HepG2 (cell line): ENCODE results near the gene SRCAP. TPM values are rescaled to one million over a fixed set of nuclear protein-coding genes. Genes with fewer than 3 reads are reported as not detected.

Source experiments
- CBX5 ChIP-seq: sonication (generic); formaldehyde crosslinking; IDR thresholded peaks from 2 replicates; pipeline ENCODE4 v1.4.0; 2020; ENCODE audit warnings: missing genetic modification reagents, borderline replicate concordance
- CHD2 ChIP-seq: IDR thresholded peaks from 2 replicates; pipeline ENCODE4 v1.6.1; 2011; ENCODE audit warnings: low read depth, low read length, improper control_type of control experiment
- ELF3 ChIP-seq: IDR thresholded peaks from 2 replicates; pipeline ENCODE4 v1.6.1; 2016; ENCODE audit warnings: missing genetic modification reagents, missing compliant biosample characterization
- FOXJ3 ChIP-seq: sonication (generic); formaldehyde crosslinking; IDR thresholded peaks from 2 replicates; pipeline ENCODE4 v1.4.0; 2020; ENCODE audit warnings: missing genetic modification reagents, mild to moderate bottlenecking, borderline replicate concordance
- GLMP ChIP-seq: sonication (generic); formaldehyde crosslinking; IDR thresholded peaks from 2 replicates; pipeline ENCODE4 v1.9.0; 2021; ENCODE audit warnings: missing genetic modification reagents, mild to moderate bottlenecking, borderline replicate concordance
- HBP1 ChIP-seq: IDR thresholded peaks from 2 replicates; pipeline ENCODE4 v1.6.1; 2016; ENCODE audit warnings: low read depth, control low read depth
- HDAC2 ChIP-seq: sonication (generic); formaldehyde crosslinking; IDR thresholded peaks from 2 replicates; pipeline ENCODE4 v1.4.0; 2020; ENCODE audit warnings: missing genetic modification reagents
- IRX3 ChIP-seq: sonication (generic); formaldehyde crosslinking; IDR thresholded peaks from 2 replicates; pipeline ENCODE4 v1.8.1; 2023; ENCODE audit warnings: mild to moderate bottlenecking, low read depth, missing genetic modification reagents, borderline replicate concordance
- NFE2L2 ChIP-seq: fragments of 150-350 bp; IDR thresholded peaks from 2 replicates; pipeline ENCODE4 v1.6.1; 2014; ENCODE audit warnings: low read length
- ONECUT2 ChIP-seq: sonication (generic); formaldehyde crosslinking; IDR thresholded peaks from 2 replicates; pipeline ENCODE4 v1.4.0; 2020; ENCODE audit warnings: missing genetic modification reagents
- PBX3 ChIP-seq: sonication (generic); formaldehyde crosslinking; IDR thresholded peaks from 2 replicates; pipeline ENCODE4 v1.8.1; 2023; ENCODE audit warnings: missing genetic modification reagents, inconsistent platforms, borderline replicate concordance
- POGZ ChIP-seq: sonication (generic); formaldehyde crosslinking; IDR thresholded peaks from 2 replicates; pipeline ENCODE4 v1.4.0; 2020; ENCODE audit warnings: mild to moderate bottlenecking, missing genetic modification reagents
- RBM39 ChIP-seq: fragments of 200-400 bp; formaldehyde crosslinking; IDR thresholded peaks from one replicate; pipeline ENCODE4 v1.6.1; 2018; ENCODE audit warnings: antibody characterized with exemption, mild to moderate bottlenecking, low read depth, low read length; ENCODE audit not compliant: poor library complexity, severe bottlenecking
- THRA ChIP-seq: sonication (generic); formaldehyde crosslinking; IDR thresholded peaks from 2 replicates; pipeline ENCODE4 v1.4.0; 2020; ENCODE audit warnings: missing genetic modification reagents, borderline replicate concordance
- ZFAT ChIP-seq: sonication (generic); formaldehyde crosslinking; conservative IDR thresholded peaks from 2 replicates; pipeline ENCODE4 v1.8.1; 2023; ENCODE audit warnings: missing genetic modification reagents, inconsistent platforms
- ZFY ChIP-seq: sonication (generic); formaldehyde crosslinking; IDR thresholded peaks from 2 replicates; pipeline ENCODE4 v1.4.0; 2020; ENCODE audit warnings: missing genetic modification reagents
- ZNF24 ChIP-seq: fragments of 450-650 bp; IDR thresholded peaks from 2 replicates; pipeline ENCODE4 v1.6.1; 2017; ENCODE audit warnings: antibody characterized with exemption, mild to moderate bottlenecking
- ZNF280D ChIP-seq: sonication (generic); formaldehyde crosslinking; IDR thresholded peaks from 2 replicates; pipeline ENCODE4 v1.5.1; 2020; ENCODE audit warnings: mild to moderate bottlenecking, missing genetic modification reagents
- ZNF354B ChIP-seq: sonication (generic); formaldehyde crosslinking; IDR thresholded peaks from 2 replicates; pipeline ENCODE4 v1.8.0; 2022; ENCODE audit warnings: mild to moderate bottlenecking, missing genetic modification reagents
- ZNF496 ChIP-seq: sonication (generic); formaldehyde crosslinking; IDR thresholded peaks from 2 replicates; pipeline ENCODE4 v1.8.1; 2023; ENCODE audit warnings: mild to moderate bottlenecking, moderate library complexity, missing genetic modification reagents; ENCODE audit not compliant: insufficient replicate concordance
- ZNF883 ChIP-seq: sonication (generic); formaldehyde crosslinking; IDR thresholded peaks from 2 replicates; pipeline ENCODE4 v1.5.1; 2020; ENCODE audit warnings: mild to moderate bottlenecking, missing genetic modification reagents; ENCODE audit errors: not compliant biosample characterization
- polyA plus RNA-seq, 8 experiments: library from polyadenylated mRNA; depleted of rRNA in 3 of 8; stranded (reverse) in 7 of 8; unstranded in 1 of 8; fragments of >200 nt; fragmentation: Illumina TruSeq in 4 of 8; extraction: Trizol in 4 of 8; gene quantifications; 2 replicates each; pipeline versions ENCODE4 v1.2.1 to v1.2.3, GENCODE V29; 2011 to 2016; ENCODE audit warnings: low read depth in 4 of 8, missing spikeins in 1 of 8, mixed read lengths in 1 of 8; ENCODE audit not compliant: insufficient read depth in 1 of 8
- total RNA-seq, 5 experiments: library from RNA; depleted of rRNA; stranded (reverse); fragments of >200 nt; fragmentation: Illumina TruSeq; extraction: Trizol; gene quantifications; 2 replicates each; pipeline ENCODE4 v1.2.3, GENCODE V29; 2016; ENCODE audit warnings: low read depth in 1 of 5

The SRCAP gene
- total and polyA plus RNA-seq, 2 of the 13 experiments (the other 11 are each of a cell fraction or from before 2014, with no cell fraction given) = 4.9 to 9.0 TPM

- TF ChIP-seq HBP1 (CRISPR knock-in tag) = peak; percentile 37; the same call in 1 of the 2 replicates
- no peak for TF ChIP-seq PBX3
- TF ChIP-seq IRX3 = no peak; the same call in 1 of the 2 replicates
- TF ChIP-seq ELF3 (CRISPR knock-in tag) = peak; percentile 36
- no peak for TF ChIP-seq FOXJ3 (CRISPR knock-in tag)
- TF ChIP-seq RBM39 = peak; percentile 69
- TF ChIP-seq ZFAT = no peak
- peak; percentile 61 for TF ChIP-seq THRA
- TF ChIP-seq ZNF496 (CRISPR knock-in tag) = no peak
- TF ChIP-seq ZFY (CRISPR knock-in tag) = no peak
- peak; percentile 74 for TF ChIP-seq ZNF24
- no peak for TF ChIP-seq ONECUT2 (CRISPR knock-in tag)
- no peak for TF ChIP-seq ZNF354B (CRISPR knock-in tag)
- TF ChIP-seq ZNF883 (CRISPR knock-in tag) = peak; percentile 35
- peak; percentile 95 for TF ChIP-seq HDAC2 (CRISPR knock-in tag)
- TF ChIP-seq ZNF280D = peak; percentile 59; the same call in 1 of the 2 replicates
- TF ChIP-seq GLMP (CRISPR knock-in tag) = no peak
- no peak for TF ChIP-seq CBX5 (CRISPR knock-in tag)
- peak; percentile 18; the same call in 1 of the 2 replicates for TF ChIP-seq CHD2
- TF ChIP-seq NFE2L2 = no peak
- peak; percentile 60; the same call in 1 of the 2 replicates for TF ChIP-seq POGZ (CRISPR knock-in tag)
Observed at GRCh38 chr16:30657866-30658730, 40.9 kb upstream of the SRCAP start, which contains the start of gene FBRS (continued).
